ENCODE results near the gene PCP4. TPM values are rescaled to one million over a fixed set of nuclear protein-coding genes. Genes with fewer than 3 reads are reported as not detected.

The PCP4 gene
- total RNA-seq, 2 donors from 2014 or later, result 0.99 to 6.5 TPM

DNA sequence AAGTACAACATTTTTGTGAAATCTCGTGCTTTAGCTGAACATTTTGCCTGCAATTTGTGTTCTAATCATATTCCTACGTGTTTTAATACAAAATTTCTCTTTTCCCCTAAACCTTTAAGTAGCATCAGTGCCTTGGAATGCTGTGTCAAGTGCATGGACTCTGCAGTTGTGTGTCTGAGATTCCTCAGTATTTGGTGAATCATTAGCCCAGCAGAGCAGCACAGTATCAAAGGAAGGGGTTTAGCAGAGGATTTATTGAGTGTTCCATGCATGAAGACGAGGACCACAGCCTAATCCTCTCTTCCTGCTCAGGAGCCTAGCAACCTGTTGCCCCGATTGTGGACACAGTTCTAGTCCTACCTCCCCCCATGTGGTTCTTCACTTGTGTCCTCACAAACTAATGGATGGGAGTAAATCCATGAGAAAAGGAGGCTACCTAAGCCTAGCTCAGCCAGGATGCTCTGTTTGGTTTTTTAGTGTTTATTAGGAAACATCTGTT, 29.3 kb upstream of the PCP4 start:
- TF ChIP-seq, protein P1, sequence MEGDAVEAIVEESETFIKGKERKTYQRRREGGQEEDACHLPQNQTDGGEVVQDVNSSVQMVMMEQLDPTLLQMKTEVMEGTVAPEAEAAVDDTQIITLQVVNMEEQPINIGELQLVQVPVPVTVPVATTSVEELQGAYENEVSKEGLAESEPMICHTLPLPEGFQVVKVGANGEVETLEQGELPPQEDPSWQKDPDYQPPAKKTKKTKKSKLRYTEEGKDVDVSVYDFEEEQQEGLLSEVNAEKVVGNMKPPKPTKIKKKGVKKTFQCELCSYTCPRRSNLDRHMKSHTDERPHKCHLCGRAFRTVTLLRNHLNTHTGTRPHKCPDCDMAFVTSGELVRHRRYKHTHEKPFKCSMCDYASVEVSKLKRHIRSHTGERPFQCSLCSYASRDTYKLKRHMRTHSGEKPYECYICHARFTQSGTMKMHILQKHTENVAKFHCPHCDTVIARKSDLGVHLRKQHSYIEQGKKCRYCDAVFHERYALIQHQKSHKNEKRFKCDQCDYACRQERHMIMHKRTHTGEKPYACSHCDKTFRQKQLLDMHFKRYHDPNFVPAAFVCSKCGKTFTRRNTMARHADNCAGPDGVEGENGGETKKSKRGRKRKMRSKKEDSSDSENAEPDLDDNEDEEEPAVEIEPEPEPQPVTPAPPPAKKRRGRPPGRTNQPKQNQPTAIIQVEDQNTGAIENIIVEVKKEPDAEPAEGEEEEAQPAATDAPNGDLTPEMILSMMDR (IDR thresholded peaks at IDR 0.05), result no peak
- intact Hi-C loops (cut with DNase I), result no loop called here
- H3K4me1 ChIP-seq, result no peaks in the 10 kb centered on the region
- no peak overlapping the region for H3K4me3 ChIP-seq
- no peak overlapping the region for H3K27ac ChIP-seq
- no peaks in the 10 kb centered on the region for H3K27me3 ChIP-seq
- no peaks in the 10 kb centered on the region for H3K9me3 ChIP-seq
- H3K9ac ChIP-seq (ENCODE audit: low read depth in 2 of 2, low read length in 2 of 2), result no peak overlapping the region
- H3K36me3 ChIP-seq, result no peaks in the 10 kb centered on the region
- DNase-seq, result no peak

DNA sequence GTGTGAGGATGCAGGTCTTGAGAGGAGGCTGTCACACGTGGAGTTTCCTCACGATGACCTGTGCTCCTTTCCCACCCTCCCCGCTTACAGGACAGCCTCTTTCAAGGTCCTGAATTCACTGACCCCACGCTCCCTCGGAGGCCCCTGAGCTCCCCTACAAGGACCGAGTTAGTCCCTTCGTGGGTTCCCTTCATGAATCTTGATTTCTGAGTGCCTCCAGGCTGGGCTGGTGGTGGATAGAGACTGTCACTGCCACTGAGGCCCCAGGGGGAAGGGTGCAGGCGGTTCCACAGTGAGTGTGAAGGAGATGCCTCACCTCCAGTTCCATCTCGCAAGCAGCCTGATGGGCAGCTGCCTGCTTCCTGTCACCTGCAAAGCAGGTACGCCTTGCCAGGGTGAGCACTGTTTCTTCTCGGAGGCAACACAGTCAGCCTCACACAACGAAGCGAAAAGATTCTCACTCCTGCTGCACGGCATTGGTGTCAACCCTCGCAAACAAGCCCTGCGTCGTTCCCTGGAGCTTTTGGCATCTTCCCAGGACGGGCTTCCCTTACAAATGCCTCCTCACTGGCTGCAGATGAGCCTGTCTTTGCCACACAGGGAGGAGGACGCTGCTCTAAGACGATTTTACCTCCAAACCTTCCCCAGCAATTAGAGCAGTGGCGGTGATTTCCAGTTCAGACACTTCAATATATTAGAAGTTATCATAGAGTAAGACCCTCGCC, 26.7 kb upstream of the PCP4 start:
- Histone ChIP-seq H3K36me3 (no peaks in the 10 kb centered on the region), H3K27me3 (no peaks in the 10 kb centered on the region), H3K4me1 (no peaks in the 10 kb centered on the region), H3K9ac (ENCODE audit: low read depth in 2 of 2, low read length in 2 of 2) (no peak overlapping the region), H3K4me3 (no peak overlapping the region), H3K9me3 (no peaks in the 10 kb centered on the region), H3K27ac (no peak overlapping the region)
- TF ChIP-seq, protein P1 (IDR thresholded peaks at IDR 0.05), result no peak
- intact Hi-C loops (cut with DNase I), result no loop called here
- no peak for DNase-seq

DNA sequence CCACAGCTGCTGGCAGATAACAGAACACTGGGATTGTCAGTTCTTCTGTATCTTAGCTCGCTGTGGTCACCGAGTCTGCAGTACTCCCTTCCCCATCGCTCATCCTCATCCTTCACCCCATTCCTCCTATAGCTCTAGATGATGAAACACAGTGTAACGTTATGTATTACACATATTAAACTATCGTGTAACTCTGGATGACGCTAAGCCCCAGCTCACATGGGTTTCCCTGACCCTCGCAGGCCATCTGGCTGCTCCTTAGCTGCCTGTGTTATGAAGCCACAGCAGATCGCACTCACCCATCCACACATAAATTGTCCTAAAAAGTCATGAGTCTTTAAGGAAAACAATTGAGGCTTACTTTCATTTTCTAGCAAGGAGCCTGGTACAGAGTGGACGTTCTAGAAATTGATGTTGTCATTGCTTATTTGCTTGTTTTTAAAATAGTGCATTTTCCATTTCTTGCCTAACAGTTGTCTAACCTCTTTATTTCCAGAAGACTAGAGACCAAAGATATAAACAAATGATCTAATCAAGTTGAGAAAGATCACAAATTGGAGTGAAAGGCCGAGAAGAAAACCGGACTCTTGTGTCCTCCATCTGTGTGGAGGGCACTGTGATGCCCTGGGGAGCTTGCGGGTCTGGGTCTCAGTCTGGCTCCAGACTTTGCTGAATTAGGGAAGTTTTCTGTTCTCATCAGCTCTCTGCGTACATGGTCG, 24.3 kb upstream of the PCP4 start:
- intact Hi-C loops (cut with DNase I), result no loop called here

DNA sequence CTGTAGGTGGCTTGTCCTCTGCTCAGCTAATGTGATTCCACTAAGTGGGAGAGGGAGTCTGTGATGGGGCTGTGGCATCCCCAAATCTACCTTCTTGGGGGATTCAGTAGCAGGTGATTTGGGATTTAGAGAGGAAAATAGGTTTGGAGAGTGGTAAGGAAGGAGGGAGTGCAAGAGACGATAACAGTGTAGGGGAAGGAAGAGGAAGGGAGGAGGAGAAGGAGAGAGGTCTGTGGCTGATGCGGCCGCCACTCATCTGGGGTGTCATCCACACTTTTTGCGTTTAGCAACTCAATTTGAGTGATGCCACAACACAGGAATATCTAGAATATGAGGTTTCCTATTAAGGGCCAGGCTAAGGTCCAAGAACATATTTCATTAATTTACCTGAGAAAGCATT, 23.8 kb upstream of the PCP4 start:
- Histone ChIP-seq H3K27ac (no peak overlapping the region), H3K4me3 (no peak overlapping the region), H3K9ac (ENCODE audit: low read depth in 2 of 2, low read length in 2 of 2) (no peak overlapping the region), H3K4me1 (no peaks in the 10 kb centered on the region), H3K9me3 (no peaks in the 10 kb centered on the region), H3K27me3 (no peaks in the 10 kb centered on the region), H3K36me3 (no peaks in the 10 kb centered on the region)
- DNase-seq, result no peak
- TF ChIP-seq, protein P1 (IDR thresholded peaks at IDR 0.05), result no peak
- intact Hi-C loops (cut with DNase I), result no loop called here

More for the DNA sequence above, 24.3 kb upstream of the PCP4 start:
- H3K27ac ChIP-seq, result no peak overlapping the region
- no peaks in the 10 kb centered on the region for H3K4me1 ChIP-seq
- H3K36me3 ChIP-seq, result no peaks in the 10 kb centered on the region
- H3K27me3 ChIP-seq, result no peaks in the 10 kb centered on the region
- TF ChIP-seq, protein P1 (IDR thresholded peaks at IDR 0.05), result no peak
- DNase-seq, result no peak
- H3K4me3 ChIP-seq, result no peak overlapping the region
- H3K9ac ChIP-seq (ENCODE audit: low read depth in 2 of 2, low read length in 2 of 2), result no peak overlapping the region
- no peaks in the 10 kb centered on the region for H3K9me3 ChIP-seq

DNA sequence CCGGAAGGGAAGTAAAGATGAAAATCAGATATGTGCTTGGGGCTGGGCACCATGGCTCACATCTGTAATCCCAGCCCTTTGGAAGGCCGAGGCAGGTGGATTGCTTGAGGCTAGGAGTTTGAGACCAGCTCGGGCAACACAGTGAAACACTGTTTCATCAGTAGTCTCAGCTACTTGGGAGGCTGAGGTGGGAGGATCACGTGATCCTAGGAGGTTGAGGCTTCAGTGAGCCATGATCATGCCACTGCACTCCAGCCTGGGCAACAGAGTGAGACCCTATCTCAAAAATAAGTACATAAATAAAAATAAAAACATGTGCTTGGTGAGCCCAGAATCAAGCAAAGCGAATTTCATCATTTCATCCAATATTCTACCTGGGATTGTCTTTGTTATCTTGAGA, 23.3 kb upstream of the PCP4 start:
- Histone ChIP-seq H3K36me3 (no peaks in the 10 kb centered on the region), H3K27ac (no peak overlapping the region), H3K4me1 (no peaks in the 10 kb centered on the region), H3K9me3 (no peaks in the 10 kb centered on the region), H3K27me3 (no peaks in the 10 kb centered on the region), H3K9ac (ENCODE audit: low read depth in 2 of 2, low read length in 2 of 2) (no peak overlapping the region), H3K4me3 (no peak overlapping the region)
- TF ChIP-seq, protein P1 (IDR thresholded peaks at IDR 0.05), result no peak
- intact Hi-C loops (cut with DNase I), result no loop called here
- DNase-seq, result peak; percentile 5
